Large intestine (tissue), 3 donors: ENCODE data around the gene KIRREL3. TPM values are rescaled to one million over a fixed set of nuclear protein-coding genes. Genes with fewer than 3 reads are reported as not detected.

ENCODE experiments used
- DNase-seq, 2 donors: peaks; one replicate each; pipeline versions ENCODE4 v3.0.0 to v3.0.0-alpha.2; 2013
- H3K27ac ChIP-seq: one replicate; pipeline ENCODE4 v1.5.1; 2013; ENCODE audit warnings: low read length
- H3K27me3 ChIP-seq: 2 replicates; pipeline ENCODE4 v1.6.1; 2013; ENCODE audit warnings: low read length; ENCODE audit not compliant: control insufficient read depth, insufficient read depth
- H3K36me3 ChIP-seq: 2 replicates; pipeline ENCODE4 v1.6.1; 2013; ENCODE audit warnings: low read length; ENCODE audit not compliant: control insufficient read depth, insufficient read depth
- H3K4me1 ChIP-seq: one replicate; pipeline ENCODE4 v1.6.1; 2013; ENCODE audit warnings: low read length; ENCODE audit not compliant: control insufficient read depth, insufficient read depth
- H3K4me3 ChIP-seq: one replicate; pipeline ENCODE4 v1.5.1; 2013; ENCODE audit warnings: low read length
- H3K9me3 ChIP-seq: one replicate; pipeline ENCODE4 v1.6.1; 2013; ENCODE audit warnings: mild to moderate bottlenecking, low read depth, low read length, moderate library complexity; ENCODE audit not compliant: control insufficient read depth
- WGBS: methylation state at CpG from one replicate; pipeline ENCODE4 v1.1.5; 2013; ENCODE audit warnings: low lambda C conversion rate; ENCODE audit not compliant: insufficient coverage; 5-methylcytosine and 5-hydroxymethylcytosine counted together
- polyA plus RNA-seq: library from polyadenylated mRNA; unstranded; fragments of 120-200 nt; gene quantifications from one replicate; pipeline ENCODE4 v1.2.1, GENCODE V29; 2013

Gene KIRREL3
- polyA plus RNA-seq, 1 donor: 0.96 TPM

GRCh38 chr11:126528075-126528474 lies 472.5 kb downstream of the KIRREL3 start:
- H3K36me3 ChIP-seq: no peaks in the 10 kb centered on the region
- H3K4me3 ChIP-seq: no peak overlapping the region
- no CpG with 5 or more reads among the region's 5 CpGs for WGBS
- no peaks in the 10 kb centered on the region for H3K4me1 ChIP-seq
- DNase-seq: no peak
- peaks cover 4% of the 10 kb centered on the region for H3K27me3 ChIP-seq
- H3K27ac ChIP-seq: no peak overlapping the region
- no peaks in the 10 kb centered on the region for H3K9me3 ChIP-seq

- H3K27ac ChIP-seq: no peak overlapping the region
- no CpG with 5 or more reads among the region's 5 CpGs for WGBS
Measured at GRCh38 chr11:126527651-126528050, 472.9 kb downstream of the KIRREL3 start.

GRCh38 chr11:126526471-126526870 lies 474.1 kb downstream of the KIRREL3 start:
- H3K4me3 ChIP-seq: no peak overlapping the region
- H3K27ac ChIP-seq: no peak overlapping the region
- H3K4me1 ChIP-seq: no peaks in the 10 kb centered on the region
- DNase-seq: no peak
- no peaks in the 10 kb centered on the region for H3K36me3 ChIP-seq
- H3K9me3 ChIP-seq: no peaks in the 10 kb centered on the region
- H3K27me3 ChIP-seq: peaks cover 4% of the 10 kb centered on the region
- no CpG with 5 or more reads among the region's 10 CpGs for WGBS

More at GRCh38 chr11:126527651-126528050, 472.9 kb downstream of the KIRREL3 start:
- H3K27me3 ChIP-seq: peaks cover 4% of the 10 kb centered on the region
- no peaks in the 10 kb centered on the region for H3K9me3 ChIP-seq
- no peaks in the 10 kb centered on the region for H3K4me1 ChIP-seq
- H3K4me3 ChIP-seq: no peak overlapping the region
- no peaks in the 10 kb centered on the region for H3K36me3 ChIP-seq
- no peak for DNase-seq

GRCh38 chr11:126525702-126526101 lies 474.9 kb downstream of the KIRREL3 start:
- no peak for DNase-seq
- H3K27me3 ChIP-seq: peaks cover 6% of the 10 kb centered on the region
- no peak overlapping the region for H3K27ac ChIP-seq
- no peaks in the 10 kb centered on the region for H3K36me3 ChIP-seq
- no peaks in the 10 kb centered on the region for H3K4me1 ChIP-seq
- no CpG with 5 or more reads among the region's 4 CpGs for WGBS
- H3K4me3 ChIP-seq: no peak overlapping the region
- H3K9me3 ChIP-seq: no peaks in the 10 kb centered on the region

- Histone ChIP-seq H3K4me1 (no peaks in the 10 kb centered on the region), H3K4me3 (no peak overlapping the region), H3K36me3 (no peaks in the 10 kb centered on the region), H3K27ac (no peak overlapping the region), H3K9me3 (no peaks in the 10 kb centered on the region), H3K27me3 (peaks cover 11% of the 10 kb centered on the region)
- DNase-seq: no peak
- 88% methylated on average over 4 of the region's 10 CpGs for WGBS
Measured at GRCh38 chr11:126525216-126525615, 475.4 kb downstream of the KIRREL3 start.

- H3K36me3 ChIP-seq: no peaks in the 10 kb centered on the region
Measured at GRCh38 chr11:126523441-126524205, 476.9 kb downstream of the KIRREL3 start.

GRCh38 chr11:126522606-126523005 lies 478.0 kb downstream of the KIRREL3 start:
- H3K36me3 ChIP-seq: no peaks in the 10 kb centered on the region
- WGBS: 80% methylated on average over 1 of the region's 7 CpGs
- no peak overlapping the region for H3K4me3 ChIP-seq
- H3K9me3 ChIP-seq: no peaks in the 10 kb centered on the region
- DNase-seq: no peak
- H3K4me1 ChIP-seq: no peaks in the 10 kb centered on the region
- H3K27ac ChIP-seq: no peak overlapping the region
- H3K27me3 ChIP-seq: peaks cover 14% of the 10 kb centered on the region

More at GRCh38 chr11:126523441-126524205, 476.9 kb downstream of the KIRREL3 start:
- no peak overlapping the region for H3K27ac ChIP-seq
- DNase-seq: no peak
- H3K27me3 ChIP-seq: peaks cover 14% of the 10 kb centered on the region
- H3K4me1 ChIP-seq: no peaks in the 10 kb centered on the region
- no peak overlapping the region for H3K4me3 ChIP-seq
- H3K9me3 ChIP-seq: no peaks in the 10 kb centered on the region
- WGBS: no CpG with 5 or more reads among the region's 4 CpGs

GRCh38 chr11:126522152-126522551 lies 478.4 kb downstream of the KIRREL3 start:
- H3K27me3 ChIP-seq: peaks cover 14% of the 10 kb centered on the region

GRCh38 chr11:126521196-126521595 lies 479.4 kb downstream of the KIRREL3 start:
- H3K27me3 ChIP-seq: peaks cover 15% of the 10 kb centered on the region
- no peaks in the 10 kb centered on the region for H3K9me3 ChIP-seq
- H3K4me3 ChIP-seq: no peak overlapping the region
- no peaks in the 10 kb centered on the region for H3K36me3 ChIP-seq
- H3K4me1 ChIP-seq: no peaks in the 10 kb centered on the region
- WGBS: no CpG with 5 or more reads among the region's 11 CpGs
- H3K27ac ChIP-seq: no peak overlapping the region
- DNase-seq: no peak

More at GRCh38 chr11:126522152-126522551, 478.4 kb downstream of the KIRREL3 start:
- H3K4me1 ChIP-seq: no peaks in the 10 kb centered on the region
- H3K36me3 ChIP-seq: no peaks in the 10 kb centered on the region
- no peak overlapping the region for H3K4me3 ChIP-seq
- no peaks in the 10 kb centered on the region for H3K9me3 ChIP-seq
- no peak for DNase-seq
- H3K27ac ChIP-seq: no peak overlapping the region
- 80% methylated on average over 1 of the region's 4 CpGs for WGBS

GRCh38 chr11:126519764-126520734 lies 480.5 kb downstream of the KIRREL3 start:
- H3K4me3 ChIP-seq: no peak overlapping the region
- no peaks in the 10 kb centered on the region for H3K9me3 ChIP-seq
- no peak for DNase-seq
- whole genome bisulfite sequencing: no CpG with 5 or more reads among the region's 25 CpGs
- no peaks in the 10 kb centered on the region for H3K4me1 ChIP-seq
- H3K36me3 ChIP-seq: no peaks in the 10 kb centered on the region
- H3K27ac ChIP-seq: no peak overlapping the region
- peaks cover 18% of the 10 kb centered on the region for H3K27me3 ChIP-seq
